HEK293 (cell line): Measurements from ENCODE around the gene IL36RN.

Source experiments
- CTCF ChIA-PET: fragments of 350-600 bp; formaldehyde crosslinking; extraction: SDS; loops from one replicate; lab custom pipeline; 2021; ENCODE audit warnings: antibody characterized with exemption; lab: Yijun Ruan, JAX
- POLR2A ChIA-PET: fragments of 300-600 bp; formaldehyde crosslinking; extraction: SDS; loops from one replicate; lab custom pipeline; 2020; ENCODE audit warnings: antibody characterized with exemption, inconsistent platforms; lab: Yijun Ruan, JAX
- H3K27ac ChIP-seq: fragments of 200-500 bp; sonication (Bioruptor generic); 2 replicates; pipeline ENCODE4 v1.5.1; 2014; ENCODE audit warnings: low read depth, low read length, control low read depth, inconsistent platforms; ENCODE audit errors: extremely low read depth
- H3K36me3 ChIP-seq, 2 experiments: fragments of 200-500 bp in 1 of 2; sonication (Bioruptor generic) in 1 of 2; 1 replicate in 1 of 2; 2 replicates in 1 of 2; pipeline ENCODE4 v1.5.1; 2014 to 2017; ENCODE audit warnings: inconsistent platforms in 2 of 2, low read length in 2 of 2; ENCODE audit not compliant: control insufficient read depth in 2 of 2, insufficient read depth in 1 of 2
- H3K4me1 ChIP-seq: fragments of 200-500 bp; sonication (Bioruptor generic); 2 replicates; pipeline ENCODE4 v1.5.1; 2014; ENCODE audit warnings: mild to moderate bottlenecking, low read length, inconsistent platforms; ENCODE audit not compliant: control insufficient read depth, insufficient read depth
- H3K4me3 ChIP-seq: 2 replicates; pipeline ENCODE4 v1.5.1; 2011; ENCODE audit warnings: low read depth, mild to moderate bottlenecking, control low read depth, low read length, moderate library complexity
- H3K9me3 ChIP-seq: fragments of 200-500 bp; sonication (Bioruptor generic); 2 replicates; pipeline ENCODE4 v1.5.1; 2014; ENCODE audit warnings: low read depth, low read length, inconsistent platforms; ENCODE audit not compliant: control insufficient read depth, insufficient read depth
- INSM2 ChIP-seq: fragments of 450-650 bp; formaldehyde crosslinking; IDR thresholded peaks from 2 replicates; pipeline ENCODE4 v1.5.1; 2016; ENCODE audit warnings: missing biosample characterization, missing genetic modification characterization
- KLF1 ChIP-seq: fragments of 450-650 bp; formaldehyde crosslinking; IDR thresholded peaks from 2 replicates; pipeline ENCODE4 v1.5.1; 2016; ENCODE audit warnings: missing biosample characterization, missing genetic modification characterization
- PRDM2 ChIP-seq: fragments of 450-650 bp; formaldehyde crosslinking; IDR thresholded peaks from 2 replicates; pipeline ENCODE4 v1.5.1; 2016; ENCODE audit warnings: missing biosample characterization, missing genetic modification characterization, borderline replicate concordance
- PRDM4 ChIP-seq: fragments of 450-650 bp; formaldehyde crosslinking; IDR thresholded peaks from 2 replicates; pipeline ENCODE4 v1.5.1; 2017; ENCODE audit warnings: missing biosample characterization, missing genetic modification characterization
- REPIN1 ChIP-seq: fragments of 450-650 bp; formaldehyde crosslinking; IDR thresholded peaks from 2 replicates; pipeline ENCODE4 v1.5.1; 2017; ENCODE audit warnings: missing biosample characterization, missing genetic modification characterization, low read depth
- SETDB1 ChIP-seq: IDR thresholded peaks from one replicate; pipeline ENCODE4 v1.6.1; 2017; ENCODE audit warnings: mild to moderate bottlenecking, low read length, moderate library complexity, mixed read lengths; ENCODE audit not compliant: insufficient read length
- ZBTB7A ChIP-seq: fragments of 450-650 bp; formaldehyde crosslinking; IDR thresholded peaks from 2 replicates; pipeline ENCODE4 v1.5.1; 2016; ENCODE audit warnings: low read depth, missing biosample characterization, missing genetic modification characterization
- ZNF24 ChIP-seq: fragments of 450-650 bp; formaldehyde crosslinking; IDR thresholded peaks from 2 replicates; pipeline ENCODE4 v1.5.1; 2016; ENCODE audit warnings: missing biosample characterization, missing genetic modification characterization
- ZNF248 ChIP-seq: fragments of 450-650 bp; formaldehyde crosslinking; IDR thresholded peaks from 2 replicates; pipeline ENCODE4 v1.5.1; 2017; ENCODE audit warnings: missing biosample characterization, missing genetic modification characterization
- ZNF280C ChIP-seq: fragments of 450-650 bp; formaldehyde crosslinking; IDR thresholded peaks from 2 replicates; pipeline ENCODE4 v1.5.1; 2016; ENCODE audit warnings: missing biosample characterization, missing genetic modification characterization
- ZNF335 ChIP-seq: fragments of 450-650 bp; formaldehyde crosslinking; conservative IDR thresholded peaks from 2 replicates; pipeline ENCODE4 v1.5.1; 2016; ENCODE audit warnings: missing biosample characterization, missing genetic modification characterization
- ZNF433 ChIP-seq: fragments of 450-650 bp; formaldehyde crosslinking; IDR thresholded peaks from 2 replicates; pipeline ENCODE4 v1.5.1; 2016; ENCODE audit warnings: missing biosample characterization, missing genetic modification characterization, low read depth
- ZNF473 ChIP-seq: fragments of 450-650 bp; formaldehyde crosslinking; IDR thresholded peaks from 2 replicates; pipeline ENCODE4 v1.5.1; 2017; ENCODE audit warnings: missing biosample characterization, missing genetic modification characterization
- ZNF596 ChIP-seq: fragments of 450-650 bp; IDR thresholded peaks from 2 replicates; pipeline ENCODE4 v1.5.0; 2018; ENCODE audit warnings: missing biosample characterization, mild to moderate bottlenecking, missing genetic modification characterization, moderate library complexity
- ZNF624 ChIP-seq: fragments of 450-650 bp; formaldehyde crosslinking; IDR thresholded peaks from 2 replicates; pipeline ENCODE4 v1.5.1; 2017; ENCODE audit warnings: missing biosample characterization, missing genetic modification characterization
- ZNF830 ChIP-seq: fragments of 450-650 bp; IDR thresholded peaks from 2 replicates; pipeline ENCODE4 v1.5.0; 2018; ENCODE audit warnings: missing biosample characterization, missing genetic modification characterization, low read depth, mild to moderate bottlenecking, moderate library complexity

The IL36RN gene

GRCh38 chr2:113013336-113013661, 45.7 kb upstream of the IL36RN start:
- Histone ChIP-seq H3K36me3 (no peaks in the 10 kb centered on the region), H3K27ac (no peak overlapping the region), H3K4me1 (no peaks in the 10 kb centered on the region), H3K9me3 (no peaks in the 10 kb centered on the region), H3K4me3 (no peak overlapping the region)
- TF ChIP-seq ZNF248 (no peak), ZNF24 (tag by site-specific recombination) (no peak), ZNF830 (no peak), PRDM2 (tag by site-specific recombination) (no peak), ZBTB7A (no peak), ZNF624 (no peak), KLF1 (tag by site-specific recombination) (no peak)
- ChIA-PET POLR2A (no interaction called here), CTCF (no interaction called here)

GRCh38 chr2:113014067-113014466, 44.9 kb upstream of the IL36RN start:
- no peaks in the 10 kb centered on the region for H3K9me3 ChIP-seq
- CTCF ChIA-PET = no interaction called here
- TF ChIP-seq ZNF335 (tag by site-specific recombination) (no peak), PRDM4 (no peak), ZNF596 (tag by site-specific recombination) (no peak), REPIN1 (tag by site-specific recombination) (no peak), SETDB1 (no peak), ZNF473 (tag by site-specific recombination) (no peak), ZNF433 (tag by site-specific recombination) (no peak), ZNF280C (no peak), INSM2 (tag by site-specific recombination) (no peak)
- POLR2A ChIA-PET = no interaction called here
- H3K36me3 ChIP-seq = no peaks in the 10 kb centered on the region
- H3K4me3 ChIP-seq = no peak overlapping the region
- no peak overlapping the region for H3K27ac ChIP-seq
- no peaks in the 10 kb centered on the region for H3K4me1 ChIP-seq
